Measurements from ENCODE around the gene AIPL1. TPM values are rescaled to one million over a fixed set of nuclear protein-coding genes. Genes with fewer than 3 reads are reported as not detected.

Gene AIPL1
- total RNA-seq, 1 donor from 2014 or later, result not detected

- Histone ChIP-seq H3K27ac (no peak overlapping the region), H3K4me3 (no peak overlapping the region), H3K9me3 (no peaks in the 10 kb centered on the region), H3K36me3 (no peaks in the 10 kb centered on the region), H3K4me1 (no peaks in the 10 kb centered on the region), H3K27me3 (no peaks in the 10 kb centered on the region)
- TF ChIP-seq, protein P1, sequence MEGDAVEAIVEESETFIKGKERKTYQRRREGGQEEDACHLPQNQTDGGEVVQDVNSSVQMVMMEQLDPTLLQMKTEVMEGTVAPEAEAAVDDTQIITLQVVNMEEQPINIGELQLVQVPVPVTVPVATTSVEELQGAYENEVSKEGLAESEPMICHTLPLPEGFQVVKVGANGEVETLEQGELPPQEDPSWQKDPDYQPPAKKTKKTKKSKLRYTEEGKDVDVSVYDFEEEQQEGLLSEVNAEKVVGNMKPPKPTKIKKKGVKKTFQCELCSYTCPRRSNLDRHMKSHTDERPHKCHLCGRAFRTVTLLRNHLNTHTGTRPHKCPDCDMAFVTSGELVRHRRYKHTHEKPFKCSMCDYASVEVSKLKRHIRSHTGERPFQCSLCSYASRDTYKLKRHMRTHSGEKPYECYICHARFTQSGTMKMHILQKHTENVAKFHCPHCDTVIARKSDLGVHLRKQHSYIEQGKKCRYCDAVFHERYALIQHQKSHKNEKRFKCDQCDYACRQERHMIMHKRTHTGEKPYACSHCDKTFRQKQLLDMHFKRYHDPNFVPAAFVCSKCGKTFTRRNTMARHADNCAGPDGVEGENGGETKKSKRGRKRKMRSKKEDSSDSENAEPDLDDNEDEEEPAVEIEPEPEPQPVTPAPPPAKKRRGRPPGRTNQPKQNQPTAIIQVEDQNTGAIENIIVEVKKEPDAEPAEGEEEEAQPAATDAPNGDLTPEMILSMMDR (IDR thresholded peaks at IDR 0.05), result no peak
- DNase-seq (ENCODE audit: low spot score in 2 of 2), result no peak
- intact Hi-C loops (cut with DNase I), result no loop called here
These were observed 11.0 kb downstream of the AIPL1 start for GRCh38 chr17:6423931-6424330.

- Histone ChIP-seq H3K27ac (no peak overlapping the region), H3K9me3 (no peaks in the 10 kb centered on the region), H3K36me3 (no peaks in the 10 kb centered on the region), H3K4me3 (no peak overlapping the region), H3K4me1 (no peaks in the 10 kb centered on the region), H3K27me3 (no peaks in the 10 kb centered on the region)
- TF ChIP-seq, protein P1 (IDR thresholded peaks at IDR 0.05), result no peak
- intact Hi-C loops (cut with DNase I), result loop anchor here (1.0 kb wide), 2 partner anchors 830 to 835 kb away; no protein-coding TSS in a partner anchor
- no peak for DNase-seq (ENCODE audit: low spot score in 2 of 2)
These were observed 12.2 kb downstream of the AIPL1 start for GRCh38 chr17:6422654-6423241.

- peak; percentile 31 to 82 for DNase-seq (ENCODE audit: low spot score in 2 of 2)
- Histone ChIP-seq H3K27me3 (no peaks in the 10 kb centered on the region), H3K9me3 (no peaks in the 10 kb centered on the region), H3K4me1 (no peaks in the 10 kb centered on the region), H3K27ac (no peak overlapping the region), H3K36me3 (no peaks in the 10 kb centered on the region), H3K4me3 (no peak overlapping the region)
- TF ChIP-seq, protein P1 (IDR thresholded peaks at IDR 0.05), result peak; percentile 75 to 91 (median 78)
- intact Hi-C loops (cut with DNase I), result loop anchor here (1.0 kb wide), 2 partner anchors 830 to 835 kb away; no protein-coding TSS in a partner anchor
These were observed 13.0 kb downstream of the AIPL1 start for GRCh38 chr17:6421700-6422604.

- no peak for DNase-seq (ENCODE audit: low spot score in 2 of 2)
- Histone ChIP-seq H3K36me3 (no peaks in the 10 kb centered on the region), H3K9me3 (no peaks in the 10 kb centered on the region), H3K4me3 (no peak overlapping the region), H3K27ac (no peak overlapping the region), H3K27me3 (no peaks in the 10 kb centered on the region), H3K4me1 (no peaks in the 10 kb centered on the region)
- intact Hi-C loops (cut with DNase I), result no loop called here
- TF ChIP-seq, protein P1 (IDR thresholded peaks at IDR 0.05), result peak in 1 of 3 experiments; percentile 16
These were observed 14.7 kb downstream of the AIPL1 start for GRCh38 chr17:6420173-6420641.

DNA sequence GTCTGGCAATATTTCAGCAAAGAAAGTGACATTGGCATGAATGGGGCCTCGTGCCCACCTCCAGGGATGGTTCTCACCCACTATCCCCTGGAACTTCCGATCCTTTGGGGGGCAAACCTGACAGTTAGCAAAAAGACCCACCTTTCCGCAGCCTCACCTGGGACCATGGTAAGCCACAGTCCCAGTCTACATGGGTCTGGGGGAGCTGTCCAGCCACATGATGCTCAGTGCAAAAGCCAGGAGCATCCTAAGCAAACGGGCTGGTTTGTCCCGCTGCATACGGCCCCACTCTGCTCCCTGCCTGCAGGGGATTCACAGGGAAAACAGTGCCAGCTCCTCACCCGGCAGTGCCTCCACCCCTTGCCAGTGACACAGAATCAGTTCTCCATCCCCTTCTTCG is 19.3 kb downstream of the AIPL1 start:
- Histone ChIP-seq H3K4me3 (no peak overlapping the region), H3K27me3 (no peaks in the 10 kb centered on the region), H3K36me3 (no peaks in the 10 kb centered on the region), H3K4me1 (no peaks in the 10 kb centered on the region), H3K9me3 (no peaks in the 10 kb centered on the region), H3K27ac (no peak overlapping the region)
- TF ChIP-seq, protein P1 (IDR thresholded peaks at IDR 0.05), result no peak
- intact Hi-C loops (cut with DNase I), result no loop called here
- DNase-seq (ENCODE audit: low spot score in 2 of 2), result no peak
